RPMI8226 (cell line): ENCODE data around the gene GNA15.

Experiments
- DNase-seq: peaks from one replicate; pipeline ENCODE4 v3.0.0-alpha.2; 2015

The GNA15 gene

GRCh38 chr19:3213159-3213558 lies 77.3 kb downstream of the GNA15 start:
- DNase-seq = no peak
